ENCODE results near the gene MUS81. TPM values are rescaled to one million over a fixed set of nuclear protein-coding genes. Genes with fewer than 3 reads are reported as not detected.

MUS81 gene
- total and polyA plus RNA-seq, 9 of the 15 experiments (the other 6 are each of a cell fraction or from before 2014, with no cell fraction given): 13.4 to 118 (median 53.7) TPM

DNA sequence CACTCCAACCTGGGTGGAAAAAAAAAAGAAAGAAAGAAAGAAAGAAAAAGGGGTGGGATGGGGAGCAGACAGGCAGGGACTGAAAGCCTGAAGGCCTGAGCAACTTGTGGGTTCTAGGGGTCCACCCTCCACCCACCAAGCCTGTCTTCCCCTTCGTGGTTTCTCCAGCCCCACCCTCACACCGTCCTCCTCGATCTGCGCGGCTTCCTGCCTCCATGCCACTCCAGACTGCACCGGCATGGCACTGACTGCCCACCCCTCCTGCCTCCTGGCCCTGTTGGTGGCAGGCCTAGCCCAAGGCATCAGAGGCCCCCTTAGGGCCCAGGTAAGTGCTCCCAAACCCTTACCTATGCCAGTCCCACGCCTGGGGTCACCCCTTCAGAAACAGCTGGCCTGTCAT lies 19.4 kb downstream of the MUS81 start, which contains the start of gene CTSW:
CTSW (plus strand) TSS at position 221 of the 400 bp plus-strand sequence; CDS start at position 239, 18 bp downstream.
- no peak for ATAC-seq
- no peak for FAIRE-seq
- 32% methylated on average over 6 of the region's 7 CpGs for WGBS (ENCODE audit: insufficient coverage, low coverage, missing lambda C conversion rate)
- peak within 1 kb of the TSS in 1 of 2 experiments; percentile 77; a peak in 2 of 4 replicates for H3K9ac ChIP-seq (ENCODE audit: insufficient read depth in 1 of 2, low read depth in 2 of 2, low read length in 2 of 2)
- TF ChIP-seq, protein P1, sequence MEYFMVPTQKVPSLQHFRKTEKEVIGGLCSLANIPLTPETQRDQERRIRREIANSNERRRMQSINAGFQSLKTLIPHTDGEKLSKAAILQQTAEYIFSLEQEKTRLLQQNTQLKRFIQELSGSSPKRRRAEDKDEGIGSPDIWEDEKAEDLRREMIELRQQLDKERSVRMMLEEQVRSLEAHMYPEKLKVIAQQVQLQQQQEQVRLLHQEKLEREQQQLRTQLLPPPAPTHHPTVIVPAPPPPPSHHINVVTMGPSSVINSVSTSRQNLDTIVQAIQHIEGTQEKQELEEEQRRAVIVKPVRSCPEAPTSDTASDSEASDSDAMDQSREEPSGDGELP (CRISPR knock-in tag; IDR thresholded peaks at IDR 0.05; ENCODE audit: borderline replicate concordance): 0 out of 2 replicates have a peak, but pooled peaks have one; percentile 23
- TF ChIP-seq PRMT5 (CRISPR knock-in tag; IDR thresholded peaks at IDR 0.05) (no peak), POLR2G (IDR thresholded peaks at IDR 0.05; ENCODE audit: low read depth, low read length) (peak; percentile 55)
- H3K4me1 ChIP-seq (replicated peaks in 1 of 2; ENCODE audit: control insufficient read depth in 2 of 2, insufficient read depth in 2 of 2, low read length in 2 of 2): peaks cover 0 to 19% of the 10 kb centered on the region in 2 experiments; a peak in 2 of 5 replicates
- peaks cover 25% of the 10 kb centered on the region for H3K36me3 ChIP-seq (ENCODE audit: control insufficient read depth, insufficient read depth, low read length)
- H3K9me1 ChIP-seq (ENCODE audit: control insufficient read depth, insufficient read depth, low read length): no peaks in the 10 kb centered on the region
- in situ Hi-C loops (cut with MboI) (loop anchor here (5.0 kb wide), 1 partner anchor 108 kb away; no protein-coding TSS in a partner anchor), intact Hi-C loops (cut with micrococcal nuclease) (no loop called here)
- ChIA-PET CTCF (ENCODE audit: low intra/inter-chr PET ratio) (no interaction called here), POLR2A (interaction anchor here (0.6 to 14.4 kb wide), 5 partner anchors 9 to 20 kb away, joined by 3 to 147 read pairs (median 6); partner anchors contain the start of genes CCDC85B and FIBP)
- DNase-seq (ENCODE audit: extremely low read depth in 1 of 4, low spot score in 3 of 4): no peak
- no peaks in the 10 kb centered on the region for H3K27me3 ChIP-seq (ENCODE audit: control insufficient read depth in 2 of 2, insufficient read depth in 2 of 2, low read length in 2 of 2)
- no peaks in the 10 kb centered on the region for H3K9me3 ChIP-seq (replicated peaks; ENCODE audit: control insufficient read depth, insufficient read depth, low read depth, low read length)
- H3K4me3 ChIP-seq: no peak within 1 kb of the TSS
- H4K20me1 ChIP-seq (replicated peaks; ENCODE audit: control insufficient read depth, insufficient read depth, low read length): peaks cover 3% of the 10 kb centered on the region; the same call in 1 of the 2 replicates
- no TSS peak for BruUV-seq (replicated peaks)
- H3K79me2 ChIP-seq (ENCODE audit: control insufficient read depth, insufficient read depth, low read length): no peaks in the 10 kb centered on the region
- no peak within 1 kb of the TSS for H3K27ac ChIP-seq (ENCODE audit: extremely low read depth, low read depth, low read length)
- H2AFZ ChIP-seq (ENCODE audit: low read depth, low read length): no peak within 1 kb of the TSS
- H3K4me2 ChIP-seq (ENCODE audit: insufficient read depth, low read length): no peak within 1 kb of the TSS

DNA sequence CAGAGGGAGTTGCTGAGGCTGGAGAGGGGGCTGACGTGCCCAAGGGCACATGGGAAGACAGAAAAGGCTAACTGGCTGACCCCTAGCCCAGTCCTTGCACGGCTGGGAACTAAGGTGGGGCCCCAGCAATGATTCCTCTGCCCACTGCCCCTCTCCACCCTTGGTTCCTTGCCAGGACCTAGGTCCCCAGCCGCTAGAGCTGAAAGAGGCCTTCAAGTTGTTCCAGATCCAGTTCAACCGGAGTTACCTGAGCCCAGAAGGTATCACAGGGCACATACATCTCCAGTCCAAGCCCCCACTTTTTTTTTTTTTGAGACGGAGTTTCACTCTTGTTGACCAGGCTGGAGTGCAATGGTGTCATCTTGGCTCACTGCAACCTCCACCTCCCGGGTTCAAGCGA lies 19.8 kb downstream of the MUS81 start:
- H3K4me2 ChIP-seq (ENCODE audit: insufficient read depth, low read length): no peak overlapping the region
- ATAC-seq: no peak
- no peaks in the 10 kb centered on the region for H3K79me2 ChIP-seq (ENCODE audit: control insufficient read depth, insufficient read depth, low read length)
- DNase-seq (ENCODE audit: extremely low read depth in 1 of 4, low spot score in 3 of 4): no peak
- WGBS (ENCODE audit: insufficient coverage, low coverage, missing lambda C conversion rate): 61% methylated on average over 7 of the region's 7 CpGs
- H3K9ac ChIP-seq (ENCODE audit: insufficient read depth in 1 of 2, low read depth in 2 of 2, low read length in 2 of 2): peak overlapping the region in 1 of 2 experiments; percentile 77; a peak in 1 of 4 replicates
- ChIA-PET POLR2A (interaction anchor here (0.6 to 14.4 kb wide), 5 partner anchors 8 to 20 kb away, joined by 3 to 147 read pairs (median 6); partner anchors contain the start of genes CCDC85B and FIBP), CTCF (ENCODE audit: low intra/inter-chr PET ratio) (no interaction called here)
- H3K4me1 ChIP-seq (replicated peaks in 1 of 2; ENCODE audit: control insufficient read depth in 2 of 2, insufficient read depth in 2 of 2, low read length in 2 of 2): peaks cover 0 to 23% of the 10 kb centered on the region in 2 experiments; a peak in 3 of 5 replicates
- no peaks in the 10 kb centered on the region for H3K27me3 ChIP-seq (ENCODE audit: control insufficient read depth in 2 of 2, insufficient read depth in 2 of 2, low read length in 2 of 2)
- no peaks in the 10 kb centered on the region for H3K9me1 ChIP-seq (ENCODE audit: control insufficient read depth, insufficient read depth, low read length)
- H3K27ac ChIP-seq (ENCODE audit: extremely low read depth, low read depth, low read length): no peak overlapping the region
- no peak overlapping the region for H2AFZ ChIP-seq (ENCODE audit: low read depth, low read length)
- H3K4me3 ChIP-seq: no peak overlapping the region
- intact Hi-C loops (cut with micrococcal nuclease) (no loop called here), in situ Hi-C loops (cut with MboI) (loop anchor here (5.0 kb wide), 1 partner anchor 107 kb away; no protein-coding TSS in a partner anchor)
- H4K20me1 ChIP-seq (replicated peaks; ENCODE audit: control insufficient read depth, insufficient read depth, low read length): peaks cover 3% of the 10 kb centered on the region; the same call in 1 of the 2 replicates
- no peak for FAIRE-seq
- TF ChIP-seq POLR2G (IDR thresholded peaks at IDR 0.05; ENCODE audit: low read depth, low read length): peak; percentile 2; the same call in 1 of the 2 replicates
- TF ChIP-seq, protein P2, sequence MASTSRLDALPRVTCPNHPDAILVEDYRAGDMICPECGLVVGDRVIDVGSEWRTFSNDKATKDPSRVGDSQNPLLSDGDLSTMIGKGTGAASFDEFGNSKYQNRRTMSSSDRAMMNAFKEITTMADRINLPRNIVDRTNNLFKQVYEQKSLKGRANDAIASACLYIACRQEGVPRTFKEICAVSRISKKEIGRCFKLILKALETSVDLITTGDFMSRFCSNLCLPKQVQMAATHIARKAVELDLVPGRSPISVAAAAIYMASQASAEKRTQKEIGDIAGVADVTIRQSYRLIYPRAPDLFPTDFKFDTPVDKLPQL (IDR thresholded peaks at IDR 0.05; ENCODE audit: extremely low read depth, insufficient read length): no peak
- H3K36me3 ChIP-seq (ENCODE audit: control insufficient read depth, insufficient read depth, low read length): peaks cover 29% of the 10 kb centered on the region
- H3K9me3 ChIP-seq (replicated peaks; ENCODE audit: control insufficient read depth, insufficient read depth, low read depth, low read length): no peaks in the 10 kb centered on the region
- no TSS peak for BruUV-seq (replicated peaks)
